Stomach (tissue), 4 donors: Measurements from ENCODE around the gene TTC28.
"Not testable (repeated sequence)": the region's sequence is repeated elsewhere in the genome, so short reads cannot be mapped to it uniquely, and the experiment has no call there.

Experiments used
- EP300 ChIP-seq: sonication (generic); formaldehyde crosslinking; IDR thresholded peaks from one replicate; pipeline ENCODE4 v1.6.1; 2017; ENCODE audit warnings: antibody characterized with exemption
- POLR2A ChIP-seq, 4 donors: fragments of 450-650 bp; IDR thresholded peaks; one replicate each; pipeline ENCODE4 v1.6.1; 2016; ENCODE audit warnings: antibody characterized with exemption in 4 of 4, control low read depth in 2 of 4, mild to moderate bottlenecking in 1 of 4, moderate library complexity in 1 of 4
- POLR2AphosphoS5 ChIP-seq, 3 donors: sonication (generic); formaldehyde crosslinking; IDR thresholded peaks; one replicate each; pipeline ENCODE4 v1.6.1; 2016; ENCODE audit warnings: antibody characterized with exemption in 3 of 3
- TF ChIP-seq, protein P1 (sequence below), 7 experiments: fragments of 450-650 bp in 4 of 7; fragments of 200-600 bp in 3 of 7; sonication (generic) in 3 of 7; IDR thresholded peaks; one replicate each; pipeline ENCODE4 v1.5.1; 2016 to 2019; ENCODE audit warnings: antibody characterized with exemption in 7 of 7, control low read depth in 2 of 7, mild to moderate bottlenecking in 1 of 7

DNA sequence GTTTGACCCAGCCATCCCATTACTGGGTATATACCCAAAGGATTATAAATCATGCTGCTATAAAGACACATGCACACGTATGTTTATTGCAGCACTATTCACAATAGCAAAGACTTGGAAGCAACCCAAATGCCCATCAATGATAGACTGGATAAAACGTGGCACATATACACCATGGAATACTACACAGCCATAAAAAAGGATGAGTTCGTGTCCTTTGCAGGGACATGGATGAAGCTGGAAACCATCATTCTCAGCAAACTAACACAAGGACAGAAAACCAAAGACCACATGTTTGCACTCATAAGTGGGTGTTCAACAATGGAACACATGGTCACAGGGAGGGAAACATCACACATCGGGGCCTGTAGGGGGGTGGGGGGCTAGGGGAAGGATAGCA is 64.2 kb downstream of the TTC28 start:
- TF ChIP-seq, protein P1, sequence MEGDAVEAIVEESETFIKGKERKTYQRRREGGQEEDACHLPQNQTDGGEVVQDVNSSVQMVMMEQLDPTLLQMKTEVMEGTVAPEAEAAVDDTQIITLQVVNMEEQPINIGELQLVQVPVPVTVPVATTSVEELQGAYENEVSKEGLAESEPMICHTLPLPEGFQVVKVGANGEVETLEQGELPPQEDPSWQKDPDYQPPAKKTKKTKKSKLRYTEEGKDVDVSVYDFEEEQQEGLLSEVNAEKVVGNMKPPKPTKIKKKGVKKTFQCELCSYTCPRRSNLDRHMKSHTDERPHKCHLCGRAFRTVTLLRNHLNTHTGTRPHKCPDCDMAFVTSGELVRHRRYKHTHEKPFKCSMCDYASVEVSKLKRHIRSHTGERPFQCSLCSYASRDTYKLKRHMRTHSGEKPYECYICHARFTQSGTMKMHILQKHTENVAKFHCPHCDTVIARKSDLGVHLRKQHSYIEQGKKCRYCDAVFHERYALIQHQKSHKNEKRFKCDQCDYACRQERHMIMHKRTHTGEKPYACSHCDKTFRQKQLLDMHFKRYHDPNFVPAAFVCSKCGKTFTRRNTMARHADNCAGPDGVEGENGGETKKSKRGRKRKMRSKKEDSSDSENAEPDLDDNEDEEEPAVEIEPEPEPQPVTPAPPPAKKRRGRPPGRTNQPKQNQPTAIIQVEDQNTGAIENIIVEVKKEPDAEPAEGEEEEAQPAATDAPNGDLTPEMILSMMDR (IDR thresholded peaks at IDR 0.05), result not testable (repeated sequence)
- not testable (repeated sequence) for TF ChIP-seq EP300; POLR2A (IDR thresholded peaks at IDR 0.05); POLR2AphosphoS5 (IDR thresholded peaks at IDR 0.05)
